Nephron (organoid): ENCODE measurements around the gene ADAMTSL3.

Source experiments
- H3K27ac Mint-ChIP-seq, 3 experiments: 2 replicates each; pipeline ENCODE4 v1.8.0; 2020; ENCODE audit warnings: mixed read lengths in 3 of 3, mild to moderate bottlenecking in 2 of 3, moderate library complexity in 1 of 3
- H3K27me3 Mint-ChIP-seq: 2 replicates; pipeline ENCODE4 v1.8.0; 2021; ENCODE audit warnings: low read depth, mild to moderate bottlenecking, moderate library complexity, mixed read lengths
- H3K36me3 Mint-ChIP-seq: 2 replicates; pipeline ENCODE4 v1.8.0; 2020; ENCODE audit warnings: low read depth, mixed read lengths
- H3K4me1 Mint-ChIP-seq: 2 replicates; pipeline ENCODE4 v1.8.0; 2020; ENCODE audit warnings: mixed read lengths
- H3K4me3 Mint-ChIP-seq, 3 experiments: 2 replicates each; pipeline ENCODE4 v1.8.0; 2020; ENCODE audit warnings: mild to moderate bottlenecking in 3 of 3, mixed read lengths in 3 of 3, moderate library complexity in 2 of 3
- H3K9me3 Mint-ChIP-seq: 2 replicates; pipeline ENCODE4 v1.8.0; 2020; ENCODE audit warnings: mixed read lengths
- TF ChIP-seq, protein P1 (sequence below), 3 experiments: fragments of 200-600 bp; sonication (generic); IDR thresholded peaks; one replicate each; pipeline ENCODE4 v1.5.0; 2021; ENCODE audit warnings: antibody characterized with exemption in 3 of 3; ENCODE audit not compliant: unreplicated experiment in 3 of 3

Gene ADAMTSL3

DNA sequence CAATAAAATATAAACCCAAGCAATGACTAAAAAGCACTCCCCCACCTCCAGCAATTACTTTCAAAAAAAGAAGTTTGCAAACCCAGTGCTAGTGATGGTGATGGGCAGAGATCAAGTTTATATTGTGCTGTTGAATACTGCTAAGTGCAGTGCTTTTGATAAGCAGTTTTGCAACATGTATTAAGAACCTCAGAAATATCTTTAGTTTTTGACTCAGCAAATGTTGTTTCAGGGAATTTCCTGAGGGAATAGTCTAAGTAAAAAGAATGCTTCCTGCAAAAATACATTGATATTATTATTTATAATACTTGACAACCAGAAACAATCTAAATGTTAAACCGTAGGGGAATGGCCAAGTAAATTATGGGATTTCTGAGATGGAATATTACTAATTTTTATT is 69.3 kb downstream of the ADAMTSL3 start:
- no peaks in the 10 kb centered on the region for H3K36me3 Mint-ChIP-seq
- TF ChIP-seq, protein P1, sequence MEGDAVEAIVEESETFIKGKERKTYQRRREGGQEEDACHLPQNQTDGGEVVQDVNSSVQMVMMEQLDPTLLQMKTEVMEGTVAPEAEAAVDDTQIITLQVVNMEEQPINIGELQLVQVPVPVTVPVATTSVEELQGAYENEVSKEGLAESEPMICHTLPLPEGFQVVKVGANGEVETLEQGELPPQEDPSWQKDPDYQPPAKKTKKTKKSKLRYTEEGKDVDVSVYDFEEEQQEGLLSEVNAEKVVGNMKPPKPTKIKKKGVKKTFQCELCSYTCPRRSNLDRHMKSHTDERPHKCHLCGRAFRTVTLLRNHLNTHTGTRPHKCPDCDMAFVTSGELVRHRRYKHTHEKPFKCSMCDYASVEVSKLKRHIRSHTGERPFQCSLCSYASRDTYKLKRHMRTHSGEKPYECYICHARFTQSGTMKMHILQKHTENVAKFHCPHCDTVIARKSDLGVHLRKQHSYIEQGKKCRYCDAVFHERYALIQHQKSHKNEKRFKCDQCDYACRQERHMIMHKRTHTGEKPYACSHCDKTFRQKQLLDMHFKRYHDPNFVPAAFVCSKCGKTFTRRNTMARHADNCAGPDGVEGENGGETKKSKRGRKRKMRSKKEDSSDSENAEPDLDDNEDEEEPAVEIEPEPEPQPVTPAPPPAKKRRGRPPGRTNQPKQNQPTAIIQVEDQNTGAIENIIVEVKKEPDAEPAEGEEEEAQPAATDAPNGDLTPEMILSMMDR (IDR thresholded peaks at IDR 0.05; ENCODE audit: unreplicated experiment in 3 of 3), result no peak
- no peaks in the 10 kb centered on the region for H3K4me1 Mint-ChIP-seq
- H3K27me3 Mint-ChIP-seq, result no peaks in the 10 kb centered on the region
- H3K4me3 Mint-ChIP-seq, result no peak overlapping the region
- H3K9me3 Mint-ChIP-seq, result peaks cover 8% of the 10 kb centered on the region
- H3K27ac Mint-ChIP-seq, result no peak overlapping the region

DNA sequence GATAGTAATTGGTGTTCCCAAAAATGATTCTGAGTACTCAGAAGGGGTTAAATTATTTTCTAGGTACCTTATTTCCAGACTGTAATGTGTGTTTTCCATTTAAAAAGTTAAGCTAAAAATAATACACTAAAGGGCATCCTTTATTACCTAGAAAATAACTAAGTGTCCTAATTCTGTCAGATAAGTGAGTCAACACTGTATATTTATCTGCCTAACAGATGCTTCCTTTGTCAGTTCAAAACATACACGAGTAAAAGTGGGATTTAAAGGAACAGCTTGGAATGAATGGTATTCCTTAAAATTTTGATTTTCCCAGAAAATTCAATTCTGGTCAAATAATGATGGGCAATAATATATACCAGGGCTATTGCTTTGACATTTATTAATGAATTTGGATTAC is 78.3 kb downstream of the ADAMTSL3 start:
- H3K4me3 Mint-ChIP-seq, result no peak overlapping the region
- H3K27ac Mint-ChIP-seq, result no peak overlapping the region
- H3K36me3 Mint-ChIP-seq, result no peaks in the 10 kb centered on the region
- peaks cover 13% of the 10 kb centered on the region for H3K9me3 Mint-ChIP-seq
- no peaks in the 10 kb centered on the region for H3K27me3 Mint-ChIP-seq
- TF ChIP-seq, protein P1 (IDR thresholded peaks at IDR 0.05; ENCODE audit: unreplicated experiment in 3 of 3), result no peak
- no peaks in the 10 kb centered on the region for H3K4me1 Mint-ChIP-seq

DNA sequence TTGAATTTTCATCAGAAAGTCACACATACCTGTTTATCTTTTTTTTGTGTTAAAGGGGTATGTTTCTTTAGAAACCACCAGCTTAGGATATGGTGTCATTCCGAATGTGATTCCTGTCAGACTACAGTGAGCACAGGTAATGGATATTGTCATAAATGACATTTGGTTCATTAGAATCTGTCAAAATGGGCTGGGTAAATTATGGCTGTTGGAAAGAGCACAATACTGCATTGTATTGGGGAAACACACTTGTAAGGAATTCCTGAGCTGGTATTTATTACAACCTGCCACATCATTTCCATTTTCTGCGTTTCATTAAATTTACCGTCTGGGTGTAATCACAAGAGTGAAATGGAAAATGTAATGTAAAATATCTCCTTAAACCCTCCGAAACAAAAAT is 78.8 kb downstream of the ADAMTSL3 start:
- no peak overlapping the region for H3K4me3 Mint-ChIP-seq
- H3K36me3 Mint-ChIP-seq, result no peaks in the 10 kb centered on the region
- H3K27me3 Mint-ChIP-seq, result no peaks in the 10 kb centered on the region
- H3K9me3 Mint-ChIP-seq, result peaks cover 13% of the 10 kb centered on the region
- H3K4me1 Mint-ChIP-seq, result no peaks in the 10 kb centered on the region
- H3K27ac Mint-ChIP-seq, result no peak overlapping the region
- TF ChIP-seq, protein P1 (IDR thresholded peaks at IDR 0.05; ENCODE audit: unreplicated experiment in 3 of 3), result no peak

DNA sequence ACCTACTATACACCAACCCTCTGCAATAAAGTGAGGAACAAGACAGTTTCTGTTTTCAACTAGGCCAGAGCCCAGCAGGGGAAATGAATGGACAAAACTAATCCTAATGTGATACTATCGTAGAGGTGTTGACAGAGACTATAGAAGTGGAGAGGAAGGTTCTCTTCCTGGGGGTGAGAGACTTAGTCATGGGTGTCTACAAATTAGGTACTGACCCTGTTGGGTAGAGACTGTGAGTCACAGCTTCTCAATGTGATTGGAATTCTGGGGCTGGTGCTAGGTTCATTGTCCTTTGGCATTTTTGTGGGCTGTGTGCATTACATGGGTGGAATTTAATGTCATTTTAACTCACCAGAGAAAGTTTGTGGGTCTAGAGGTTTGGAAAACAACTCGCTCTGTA is 79.3 kb downstream of the ADAMTSL3 start:
- no peaks in the 10 kb centered on the region for H3K36me3 Mint-ChIP-seq
- H3K27me3 Mint-ChIP-seq, result no peaks in the 10 kb centered on the region
- H3K4me3 Mint-ChIP-seq, result no peak overlapping the region
- H3K4me1 Mint-ChIP-seq, result no peaks in the 10 kb centered on the region
- peaks cover 9% of the 10 kb centered on the region for H3K9me3 Mint-ChIP-seq
- TF ChIP-seq, protein P1 (IDR thresholded peaks at IDR 0.05; ENCODE audit: unreplicated experiment in 3 of 3), result no peak
- no peak overlapping the region for H3K27ac Mint-ChIP-seq

DNA sequence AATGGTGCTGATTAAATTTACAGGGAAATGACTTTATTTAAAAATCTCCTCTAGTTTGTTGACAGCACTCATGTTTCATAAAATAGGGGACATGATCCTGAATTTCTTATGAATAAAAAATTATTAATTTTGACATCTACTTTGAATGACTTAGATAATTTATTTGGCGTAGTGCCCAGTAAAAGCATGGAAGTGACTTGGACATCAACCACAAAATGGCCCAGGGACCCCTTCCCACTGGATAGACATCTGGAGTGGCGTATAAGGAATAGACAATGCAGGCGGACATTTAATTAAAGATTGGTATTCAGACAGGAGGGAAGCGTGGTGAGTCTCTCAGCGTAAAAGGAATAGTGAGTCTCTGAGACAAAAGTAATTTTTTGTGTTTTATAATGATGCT is 79.8 kb downstream of the ADAMTSL3 start:
- Mint-ChIP-seq H3K9me3 (peaks cover 9% of the 10 kb centered on the region), H3K36me3 (no peaks in the 10 kb centered on the region), H3K4me3 (no peak overlapping the region), H3K4me1 (no peaks in the 10 kb centered on the region), H3K27ac (no peak overlapping the region), H3K27me3 (no peaks in the 10 kb centered on the region)
- TF ChIP-seq, protein P1 (IDR thresholded peaks at IDR 0.05; ENCODE audit: unreplicated experiment in 3 of 3), result no peak

DNA sequence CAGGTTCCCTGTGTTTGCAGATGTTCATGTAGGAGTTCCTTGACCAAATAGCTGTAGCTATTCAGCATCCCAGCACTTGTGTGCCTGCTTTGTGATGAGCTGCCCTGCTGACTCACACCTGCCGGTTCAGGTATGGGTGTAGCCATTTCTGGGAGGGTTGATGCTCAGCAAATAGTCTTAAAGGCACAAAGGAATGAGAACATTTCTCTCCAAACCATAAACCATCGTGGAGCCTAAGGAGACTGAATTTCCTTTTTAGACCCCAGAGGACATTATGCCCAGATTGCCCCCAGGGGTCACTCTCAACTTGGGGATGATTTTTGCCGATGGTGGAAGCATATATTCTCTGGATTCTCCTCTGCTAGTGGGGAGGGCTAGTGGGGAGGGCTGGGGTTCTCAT is 80.6 kb downstream of the ADAMTSL3 start:
- Mint-ChIP-seq H3K27ac (no peak overlapping the region), H3K27me3 (no peaks in the 10 kb centered on the region), H3K4me1 (no peaks in the 10 kb centered on the region), H3K36me3 (no peaks in the 10 kb centered on the region), H3K4me3 (no peak overlapping the region), H3K9me3 (peaks cover 3% of the 10 kb centered on the region)
- TF ChIP-seq, protein P1 (IDR thresholded peaks at IDR 0.05; ENCODE audit: unreplicated experiment in 3 of 3), result no peak
